ENCODE results near the gene ZBED4.

Gene ZBED4

DNA sequence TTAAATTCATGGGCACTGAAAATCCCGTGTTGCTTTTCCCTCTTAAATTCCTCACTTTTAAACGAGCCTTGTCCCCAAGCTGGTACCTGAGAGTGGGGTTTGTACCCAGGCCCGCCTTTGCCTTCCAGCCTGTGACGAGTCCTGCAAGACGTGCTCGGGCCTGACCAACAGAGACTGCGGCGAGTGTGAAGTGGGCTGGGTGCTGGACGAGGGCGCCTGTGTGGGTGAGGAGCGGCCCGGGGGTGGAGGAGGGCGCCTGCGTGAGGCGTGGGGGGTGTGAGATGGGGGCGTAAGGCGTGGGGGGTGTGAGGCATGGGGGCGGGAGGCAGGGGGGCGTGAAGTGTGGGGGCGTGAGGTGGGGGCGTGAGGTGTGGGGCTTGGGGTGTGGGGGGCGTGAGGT lies 68.8 kb downstream of the ZBED4 start:
- Histone ChIP-seq H3K9me3 (ENCODE audit: low read length) (no peaks in the 10 kb centered on the region), H3K4me3 (ENCODE audit: low read depth in 1 of 2, low read length in 2 of 2) (no peak overlapping the region), H3K36me3 (ENCODE audit: insufficient read depth, low read length) (no peaks in the 10 kb centered on the region), H3K27ac (ENCODE audit: low read depth, low read length) (no peak overlapping the region), H3K27me3 (ENCODE audit: control insufficient read depth in 1 of 2, insufficient read depth in 2 of 2, low read length in 2 of 2) (no peaks in the 10 kb centered on the region), H3K4me1 (ENCODE audit: insufficient read depth, low read length) (peaks cover 9% of the 10 kb centered on the region), H3K9ac (ENCODE audit: low read length) (no peak overlapping the region)

DNA sequence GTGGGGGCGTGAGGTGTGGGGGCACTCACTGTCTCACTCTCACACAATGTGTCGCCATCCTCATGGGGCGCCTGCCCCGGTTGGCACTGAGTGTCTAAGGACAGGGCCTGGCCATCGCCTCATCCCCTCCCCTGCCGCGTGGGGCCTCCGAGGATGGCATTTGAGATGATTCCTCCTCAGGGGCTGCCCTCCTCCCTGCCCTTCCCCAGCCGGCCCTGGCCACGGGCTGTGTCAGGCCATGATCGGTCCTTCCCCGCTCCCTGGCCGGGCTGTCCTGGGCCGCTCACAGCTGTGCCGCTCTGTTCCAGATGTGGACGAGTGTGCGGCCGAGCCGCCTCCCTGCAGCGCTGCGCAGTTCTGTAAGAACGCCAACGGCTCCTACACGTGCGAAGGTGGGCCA lies 69.3 kb downstream of the ZBED4 start:
- Histone ChIP-seq H3K4me3 (ENCODE audit: low read depth in 1 of 2, low read length in 2 of 2) (no peak overlapping the region), H3K9ac (ENCODE audit: low read length) (no peak overlapping the region), H3K4me1 (ENCODE audit: insufficient read depth, low read length) (peaks cover 8% of the 10 kb centered on the region), H3K27ac (ENCODE audit: low read depth, low read length) (no peak overlapping the region), H3K9me3 (ENCODE audit: low read length) (no peaks in the 10 kb centered on the region), H3K27me3 (ENCODE audit: control insufficient read depth in 1 of 2, insufficient read depth in 2 of 2, low read length in 2 of 2) (no peaks in the 10 kb centered on the region), H3K36me3 (ENCODE audit: insufficient read depth, low read length) (no peaks in the 10 kb centered on the region)

DNA sequence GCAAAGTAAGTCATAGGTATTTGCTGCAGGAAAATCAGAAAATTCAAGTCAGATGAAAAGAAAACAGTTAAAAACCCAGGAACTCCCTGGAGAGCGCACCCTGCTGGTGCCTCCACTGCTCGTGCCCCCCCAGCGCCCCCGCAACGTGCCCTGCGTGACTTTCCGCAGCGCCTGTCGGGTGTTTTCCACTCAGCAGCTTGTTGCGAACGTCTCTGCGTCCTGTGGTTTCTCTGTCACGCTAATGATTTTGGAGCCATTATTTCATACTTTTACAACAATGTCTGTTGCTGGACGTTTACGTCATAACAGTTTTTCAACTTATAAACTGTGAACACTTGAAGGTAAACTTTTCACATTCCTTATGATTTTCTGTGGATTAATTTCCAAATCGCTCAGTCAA lies 69.8 kb downstream of the ZBED4 start:
- H3K9ac ChIP-seq (ENCODE audit: low read length): no peak overlapping the region
- H3K27me3 ChIP-seq (ENCODE audit: control insufficient read depth in 1 of 2, insufficient read depth in 2 of 2, low read length in 2 of 2): peaks cover 0 to 2% of the 10 kb centered on the region in 2 donors
- H3K4me1 ChIP-seq (ENCODE audit: insufficient read depth, low read length): peaks cover 8% of the 10 kb centered on the region
- no peak overlapping the region for H3K27ac ChIP-seq (ENCODE audit: low read depth, low read length)
- no peaks in the 10 kb centered on the region for H3K9me3 ChIP-seq (ENCODE audit: low read length)
- H3K36me3 ChIP-seq (ENCODE audit: insufficient read depth, low read length): no peaks in the 10 kb centered on the region
- H3K4me3 ChIP-seq (ENCODE audit: low read depth in 1 of 2, low read length in 2 of 2): no peak overlapping the region

DNA sequence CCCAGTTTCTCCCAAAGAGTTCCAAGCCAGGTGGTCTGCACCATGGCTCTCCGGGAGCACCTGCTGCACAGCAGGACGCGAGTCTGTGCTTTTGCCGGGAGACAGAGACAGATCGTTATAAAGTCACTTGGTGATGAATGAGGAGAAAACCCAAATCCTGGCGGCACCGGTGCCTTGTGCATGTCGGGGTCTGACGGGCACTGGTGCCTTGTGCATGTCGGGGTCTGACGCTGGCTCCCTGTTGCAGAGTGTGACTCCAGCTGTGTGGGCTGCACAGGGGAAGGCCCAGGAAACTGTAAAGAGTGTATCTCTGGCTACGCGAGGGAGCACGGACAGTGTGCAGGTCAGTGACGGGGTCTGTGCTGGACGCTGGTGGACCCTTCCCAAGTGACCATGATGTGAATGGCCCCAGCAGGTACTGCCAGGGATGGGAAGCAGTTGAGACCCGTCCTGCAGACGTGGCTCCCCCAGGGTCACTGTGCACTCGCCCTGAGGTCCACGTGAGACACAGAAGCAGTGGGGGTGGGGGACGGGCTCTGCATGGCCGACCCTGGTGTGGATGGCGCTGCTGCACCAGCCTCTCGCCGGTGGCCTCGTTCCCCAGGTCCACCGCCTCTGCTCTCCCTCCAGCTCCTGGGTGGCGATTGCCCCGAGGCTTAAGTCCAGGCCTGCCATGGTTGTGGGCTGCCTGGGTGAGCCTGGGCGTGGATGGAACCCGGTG lies 70.6 kb downstream of the ZBED4 start:
- no peaks in the 10 kb centered on the region for H3K9me3 ChIP-seq (ENCODE audit: low read length)
- no peaks in the 10 kb centered on the region for H3K36me3 ChIP-seq (ENCODE audit: insufficient read depth, low read length)

DNA sequence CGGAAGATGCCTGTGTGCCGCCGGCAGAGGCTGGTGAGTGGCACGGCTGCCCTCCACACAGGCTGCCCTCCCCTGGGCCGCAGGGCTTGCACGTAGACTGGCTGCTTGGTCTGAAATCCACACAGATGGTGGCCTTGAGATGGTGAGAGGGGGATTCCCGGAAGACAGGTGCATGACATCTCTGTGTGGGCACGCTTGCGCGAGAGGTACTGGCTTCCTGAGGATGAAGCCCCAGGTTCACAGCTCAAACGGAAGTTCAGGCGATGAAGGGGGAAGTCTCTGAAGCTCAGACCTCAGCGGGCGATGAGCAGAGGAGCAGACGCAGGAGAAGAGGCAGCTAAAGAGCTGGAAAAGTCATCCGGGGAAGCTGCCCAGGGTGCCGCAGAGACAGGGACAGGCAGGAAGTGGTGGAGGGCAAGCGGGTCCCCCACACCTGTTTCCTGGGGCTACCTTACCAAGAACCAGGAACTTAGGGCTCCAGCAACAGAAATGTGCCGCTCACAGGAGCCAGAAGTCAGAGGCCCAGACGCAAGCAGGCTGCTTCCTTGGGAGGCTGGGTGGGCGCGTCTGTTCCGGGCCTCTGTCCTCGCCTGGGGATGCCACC lies 72.0 kb downstream of the ZBED4 start:
- no peak overlapping the region for H3K4me3 ChIP-seq (ENCODE audit: low read depth in 1 of 2, low read length in 2 of 2)
- H3K27ac ChIP-seq (ENCODE audit: low read depth, low read length): no peak overlapping the region
- H3K27me3 ChIP-seq (ENCODE audit: control insufficient read depth in 1 of 2, insufficient read depth in 2 of 2, low read length in 2 of 2): peaks cover 0 to 10% of the 10 kb centered on the region in 2 donors

More for the DNA sequence above, 70.6 kb downstream of the ZBED4 start:
- Histone ChIP-seq H3K4me1 (ENCODE audit: insufficient read depth, low read length) (peaks cover 3% of the 10 kb centered on the region), H3K27ac (ENCODE audit: low read depth, low read length) (no peak overlapping the region), H3K9ac (ENCODE audit: low read length) (no peak overlapping the region), H3K27me3 (ENCODE audit: control insufficient read depth in 1 of 2, insufficient read depth in 2 of 2, low read length in 2 of 2) (peaks cover 0 to 10% of the 10 kb centered on the region in 2 donors), H3K4me3 (ENCODE audit: low read depth in 1 of 2, low read length in 2 of 2) (no peak overlapping the region)

DNA sequence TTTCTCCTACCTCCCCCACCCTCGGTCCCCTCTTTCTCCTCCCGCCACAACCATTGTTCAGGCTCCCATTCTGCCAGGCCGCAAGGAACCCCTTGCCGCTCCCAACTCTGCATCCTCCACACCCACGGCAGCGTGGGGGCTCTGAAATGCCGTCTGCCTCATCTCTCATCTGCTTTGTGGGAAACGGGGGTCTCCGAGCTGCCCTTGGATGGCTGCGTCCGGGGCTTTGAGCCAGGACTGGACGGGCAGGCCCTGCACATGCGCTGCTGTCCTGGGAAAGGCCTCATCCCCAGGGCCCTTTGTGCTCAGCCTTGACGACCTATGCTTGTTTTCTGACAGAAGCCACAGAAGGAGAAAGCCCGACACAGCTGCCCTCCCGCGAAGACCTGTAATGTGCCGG lies 73.3 kb downstream of the ZBED4 start:
- Histone ChIP-seq H3K9me3 (ENCODE audit: low read length) (no peaks in the 10 kb centered on the region), H3K27me3 (ENCODE audit: control insufficient read depth in 1 of 2, insufficient read depth in 2 of 2, low read length in 2 of 2) (peaks cover 0 to 10% of the 10 kb centered on the region in 2 donors), H3K9ac (ENCODE audit: low read length) (no peak overlapping the region), H3K27ac (ENCODE audit: low read depth, low read length) (no peak overlapping the region), H3K36me3 (ENCODE audit: insufficient read depth, low read length) (no peaks in the 10 kb centered on the region), H3K4me3 (ENCODE audit: low read depth in 1 of 2, low read length in 2 of 2) (no peak overlapping the region), H3K4me1 (ENCODE audit: insufficient read depth, low read length) (peaks cover 6% of the 10 kb centered on the region)

More for the DNA sequence above, 72.0 kb downstream of the ZBED4 start:
- no peaks in the 10 kb centered on the region for H3K9me3 ChIP-seq (ENCODE audit: low read length)
- peaks cover 6% of the 10 kb centered on the region for H3K4me1 ChIP-seq (ENCODE audit: insufficient read depth, low read length)
- no peak overlapping the region for H3K9ac ChIP-seq (ENCODE audit: low read length)
- no peaks in the 10 kb centered on the region for H3K36me3 ChIP-seq (ENCODE audit: insufficient read depth, low read length)

DNA sequence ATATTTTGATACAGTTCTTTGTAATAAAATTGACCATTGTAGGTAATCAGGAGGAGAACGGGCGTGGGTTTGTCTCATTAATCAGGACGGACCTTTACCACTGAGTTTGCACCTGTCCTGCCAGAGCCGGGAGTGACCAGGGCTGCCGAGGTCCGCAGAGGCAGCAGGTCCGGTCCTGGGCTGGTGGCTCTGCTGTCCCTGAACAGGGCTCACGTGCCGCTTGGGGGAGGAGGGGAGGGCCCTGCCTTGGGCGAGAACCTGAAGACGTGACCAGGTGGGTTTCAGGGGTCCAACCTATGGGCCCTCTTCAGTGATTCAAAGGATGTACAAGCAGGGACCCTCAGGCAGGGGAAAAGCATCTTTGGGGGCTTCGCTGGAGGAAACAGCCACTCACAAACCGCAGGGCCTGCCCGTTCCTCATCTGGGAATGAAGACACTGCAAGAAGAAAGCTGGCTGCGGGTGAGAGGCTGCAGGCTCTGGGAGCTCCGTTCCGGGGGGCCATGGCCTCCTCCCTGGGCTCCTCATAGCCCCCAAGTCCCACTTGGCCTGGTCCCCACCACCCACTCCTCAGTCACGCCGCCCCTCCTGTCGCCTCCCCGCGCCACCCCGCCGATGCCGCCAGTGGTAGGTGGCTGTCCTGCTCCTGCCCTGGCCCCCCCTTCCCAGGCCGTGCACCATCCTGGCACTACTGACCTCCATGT lies 74.0 kb downstream of the ZBED4 start:
- Histone ChIP-seq H3K9ac (ENCODE audit: low read length) (no peak overlapping the region), H3K36me3 (ENCODE audit: insufficient read depth, low read length) (no peaks in the 10 kb centered on the region), H3K9me3 (ENCODE audit: low read length) (no peaks in the 10 kb centered on the region), H3K4me1 (ENCODE audit: insufficient read depth, low read length) (peaks cover 6% of the 10 kb centered on the region), H3K27me3 (ENCODE audit: control insufficient read depth in 1 of 2, insufficient read depth in 2 of 2, low read length in 2 of 2) (peaks cover 0 to 10% of the 10 kb centered on the region in 2 donors), H3K4me3 (ENCODE audit: low read depth in 1 of 2, low read length in 2 of 2) (no peak overlapping the region), H3K27ac (ENCODE audit: low read depth, low read length) (no peak overlapping the region)

DNA sequence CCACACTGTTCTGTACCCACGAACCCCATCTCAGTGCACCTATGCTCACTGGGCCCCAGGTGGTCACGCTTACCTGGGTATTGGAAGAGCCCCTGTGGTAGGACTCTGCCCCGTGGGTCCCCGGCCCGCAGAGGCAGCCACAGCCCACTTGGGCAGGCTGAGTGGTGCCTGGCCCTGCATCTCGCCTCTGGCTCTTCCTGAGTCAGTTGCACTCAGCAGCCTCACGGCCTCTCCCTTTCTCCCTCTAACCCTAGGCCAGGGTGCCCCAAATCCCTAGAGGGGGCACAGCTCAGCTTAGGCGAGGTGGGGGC lies 74.5 kb downstream of the ZBED4 start:
- no peak overlapping the region for H3K9ac ChIP-seq (ENCODE audit: low read length)
- no peaks in the 10 kb centered on the region for H3K36me3 ChIP-seq (ENCODE audit: insufficient read depth, low read length)

DNA sequence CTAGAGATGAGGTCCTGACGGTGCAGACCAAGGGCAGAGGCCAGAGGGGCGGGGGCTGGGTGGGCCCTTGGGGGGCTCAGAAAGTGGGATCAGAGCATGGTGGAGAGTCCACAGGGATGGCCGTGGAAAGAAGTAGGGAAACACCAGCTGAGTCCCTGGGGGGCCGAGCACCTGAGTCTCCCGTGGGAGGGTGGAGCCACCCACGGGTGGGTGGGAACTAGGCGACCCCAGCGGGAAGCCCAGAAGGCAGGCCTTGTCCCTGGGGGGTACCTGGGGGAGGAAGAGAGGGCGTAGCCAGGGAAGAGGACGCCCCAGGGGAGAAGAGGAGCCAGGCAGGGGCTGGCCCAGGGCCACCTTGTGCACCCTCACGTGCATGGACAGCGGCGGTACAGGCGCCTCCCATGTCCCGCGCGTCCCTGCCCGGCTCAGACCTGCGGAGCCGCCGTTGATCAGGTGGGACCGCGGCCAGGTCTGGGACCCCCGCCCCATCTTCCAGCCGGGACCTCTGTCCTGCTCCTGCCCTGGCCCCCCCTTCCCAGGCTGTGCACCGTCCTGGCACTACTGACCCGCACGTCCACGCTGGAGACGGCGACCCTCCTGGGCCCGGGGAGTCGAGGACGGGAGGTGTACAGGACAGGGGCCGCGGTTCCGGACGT lies 75.0 kb downstream of the ZBED4 start:
- Histone ChIP-seq H3K36me3 (ENCODE audit: insufficient read depth, low read length) (no peaks in the 10 kb centered on the region), H3K9me3 (ENCODE audit: low read length) (no peaks in the 10 kb centered on the region), H3K27me3 (ENCODE audit: control insufficient read depth in 1 of 2, insufficient read depth in 2 of 2, low read length in 2 of 2) (peaks cover 0 to 10% of the 10 kb centered on the region in 2 donors), H3K9ac (ENCODE audit: low read length) (no peak overlapping the region), H3K4me3 (ENCODE audit: low read depth in 1 of 2, low read length in 2 of 2) (no peak overlapping the region), H3K4me1 (ENCODE audit: insufficient read depth, low read length) (peaks cover 6% of the 10 kb centered on the region), H3K27ac (ENCODE audit: low read depth, low read length) (no peak overlapping the region)

More for the DNA sequence above, 74.5 kb downstream of the ZBED4 start:
- Histone ChIP-seq H3K9me3 (ENCODE audit: low read length) (no peaks in the 10 kb centered on the region), H3K4me1 (ENCODE audit: insufficient read depth, low read length) (peaks cover 6% of the 10 kb centered on the region), H3K4me3 (ENCODE audit: low read depth in 1 of 2, low read length in 2 of 2) (no peak overlapping the region), H3K27me3 (ENCODE audit: control insufficient read depth in 1 of 2, insufficient read depth in 2 of 2, low read length in 2 of 2) (peaks cover 0 to 10% of the 10 kb centered on the region in 2 donors), H3K27ac (ENCODE audit: low read depth, low read length) (no peak overlapping the region)

DNA sequence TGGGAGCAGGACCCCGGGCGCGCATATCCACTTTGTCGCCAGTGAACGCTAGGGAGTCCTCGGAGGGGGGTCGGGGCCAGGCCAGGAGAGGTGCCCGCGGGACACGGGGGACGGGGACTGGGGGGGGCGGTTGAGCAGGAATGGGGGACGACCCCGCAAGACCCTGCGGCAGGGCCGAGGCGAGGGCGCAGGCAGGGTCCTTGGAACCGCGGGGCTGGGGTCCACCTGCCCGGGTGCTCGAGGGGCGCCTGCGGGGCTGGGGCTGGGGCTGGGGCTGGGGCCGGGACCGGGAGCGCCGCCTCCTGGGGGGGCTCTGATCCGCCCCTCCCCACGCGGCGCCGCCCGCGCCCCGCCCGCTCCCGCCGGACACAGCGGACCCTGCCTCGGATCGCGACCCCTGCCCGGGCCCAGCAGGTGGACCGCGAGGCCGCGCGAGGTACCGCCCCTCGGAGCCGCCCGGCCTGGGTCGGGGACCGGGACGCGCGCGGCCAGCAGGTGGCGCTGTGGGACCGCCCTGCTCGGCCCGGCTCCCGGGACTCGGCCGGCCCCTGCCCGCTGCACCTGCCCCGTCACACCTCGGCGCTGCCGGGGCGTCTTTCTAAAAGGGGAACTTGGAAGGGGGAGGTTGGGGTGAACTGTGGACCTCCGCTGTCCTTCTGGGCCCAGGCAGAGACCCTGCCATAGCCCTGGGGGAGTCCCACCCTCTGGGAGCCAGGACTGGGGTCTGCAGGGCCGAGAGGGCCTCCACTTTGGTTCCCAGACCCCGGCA lies 75.8 kb downstream of the ZBED4 start:
- no peak overlapping the region for H3K4me3 ChIP-seq (ENCODE audit: low read depth in 1 of 2, low read length in 2 of 2)
- peaks cover 6% of the 10 kb centered on the region for H3K4me1 ChIP-seq (ENCODE audit: insufficient read depth, low read length)
- H3K9ac ChIP-seq (ENCODE audit: low read length): no peak overlapping the region
- H3K27ac ChIP-seq (ENCODE audit: low read depth, low read length): no peak overlapping the region
- H3K27me3 ChIP-seq (ENCODE audit: control insufficient read depth in 1 of 2, insufficient read depth in 2 of 2, low read length in 2 of 2): peaks cover 0 to 10% of the 10 kb centered on the region in 2 donors
- no peaks in the 10 kb centered on the region for H3K9me3 ChIP-seq (ENCODE audit: low read length)
- no peaks in the 10 kb centered on the region for H3K36me3 ChIP-seq (ENCODE audit: insufficient read depth, low read length)

All from muscle layer of colon (tissue), 2 donors.